ENCODE results near the gene NEK5.

DNA sequence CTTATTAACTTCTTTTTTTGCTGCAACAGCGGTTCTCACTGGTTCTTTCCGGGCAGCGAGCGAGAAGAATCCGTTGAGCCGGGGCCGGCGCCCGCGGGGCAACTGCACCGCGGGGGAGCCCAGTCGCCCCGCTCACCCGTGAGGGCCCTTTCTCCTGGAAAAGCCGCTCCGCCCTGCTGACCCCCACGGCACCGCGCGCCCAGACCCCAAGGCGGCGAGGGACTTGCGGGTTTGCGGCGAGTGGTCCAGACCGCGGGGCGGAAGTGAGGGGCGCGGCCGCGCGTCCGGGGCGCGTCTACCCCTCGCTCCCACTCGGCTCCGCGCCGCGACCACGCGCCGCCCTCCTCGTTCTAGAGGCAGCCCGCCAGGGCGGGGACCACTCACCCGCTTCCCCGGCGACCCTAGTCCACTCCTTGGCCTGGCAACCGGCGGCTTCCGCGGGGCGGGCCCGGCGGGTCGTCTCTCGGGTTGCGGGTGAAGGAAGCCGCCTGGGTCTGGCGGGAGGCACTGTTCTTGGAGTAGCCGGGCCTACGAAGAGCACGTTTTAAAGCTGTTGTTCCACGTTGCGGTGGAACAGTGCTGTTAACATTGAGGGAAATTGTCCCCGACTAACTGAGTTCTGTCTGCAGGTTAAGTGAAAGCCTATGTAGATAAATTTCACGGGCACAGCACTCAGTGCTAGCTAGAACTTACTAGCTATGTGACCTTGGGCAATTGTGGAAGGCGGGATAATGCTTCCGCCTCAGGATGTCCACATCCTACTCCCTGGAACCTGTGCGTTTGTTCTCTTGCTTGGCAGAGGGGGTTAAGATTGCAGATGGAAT, 30.5 kb upstream of the NEK5 start, which contains the start of gene NEK3:
- TF ChIP-seq, protein P1, sequence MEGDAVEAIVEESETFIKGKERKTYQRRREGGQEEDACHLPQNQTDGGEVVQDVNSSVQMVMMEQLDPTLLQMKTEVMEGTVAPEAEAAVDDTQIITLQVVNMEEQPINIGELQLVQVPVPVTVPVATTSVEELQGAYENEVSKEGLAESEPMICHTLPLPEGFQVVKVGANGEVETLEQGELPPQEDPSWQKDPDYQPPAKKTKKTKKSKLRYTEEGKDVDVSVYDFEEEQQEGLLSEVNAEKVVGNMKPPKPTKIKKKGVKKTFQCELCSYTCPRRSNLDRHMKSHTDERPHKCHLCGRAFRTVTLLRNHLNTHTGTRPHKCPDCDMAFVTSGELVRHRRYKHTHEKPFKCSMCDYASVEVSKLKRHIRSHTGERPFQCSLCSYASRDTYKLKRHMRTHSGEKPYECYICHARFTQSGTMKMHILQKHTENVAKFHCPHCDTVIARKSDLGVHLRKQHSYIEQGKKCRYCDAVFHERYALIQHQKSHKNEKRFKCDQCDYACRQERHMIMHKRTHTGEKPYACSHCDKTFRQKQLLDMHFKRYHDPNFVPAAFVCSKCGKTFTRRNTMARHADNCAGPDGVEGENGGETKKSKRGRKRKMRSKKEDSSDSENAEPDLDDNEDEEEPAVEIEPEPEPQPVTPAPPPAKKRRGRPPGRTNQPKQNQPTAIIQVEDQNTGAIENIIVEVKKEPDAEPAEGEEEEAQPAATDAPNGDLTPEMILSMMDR (conservative IDR thresholded peaks at IDR 0.05; ENCODE audit: low read depth in 2 of 2), result no peak
- TF ChIP-seq POLR2AphosphoS5 (IDR thresholded peaks at IDR 0.05; ENCODE audit: low read depth), result peak; percentile 64; the same call in 1 of the 2 replicates
- no peak for TF ChIP-seq EZH2phosphoT487 (IDR thresholded peaks at IDR 0.05; ENCODE audit: unreplicated experiment)
- no peak for TF ChIP-seq STAT1 (IDR thresholded peaks at IDR 0.05; ENCODE audit: unreplicated experiment)
- TF ChIP-seq EZH2 (IDR thresholded peaks at IDR 0.05; ENCODE audit: low read depth, unreplicated experiment), result no peak
- no peak for TF ChIP-seq REST (IDR thresholded peaks at IDR 0.05; ENCODE audit: unreplicated experiment)
- TF ChIP-seq, protein P2, sequence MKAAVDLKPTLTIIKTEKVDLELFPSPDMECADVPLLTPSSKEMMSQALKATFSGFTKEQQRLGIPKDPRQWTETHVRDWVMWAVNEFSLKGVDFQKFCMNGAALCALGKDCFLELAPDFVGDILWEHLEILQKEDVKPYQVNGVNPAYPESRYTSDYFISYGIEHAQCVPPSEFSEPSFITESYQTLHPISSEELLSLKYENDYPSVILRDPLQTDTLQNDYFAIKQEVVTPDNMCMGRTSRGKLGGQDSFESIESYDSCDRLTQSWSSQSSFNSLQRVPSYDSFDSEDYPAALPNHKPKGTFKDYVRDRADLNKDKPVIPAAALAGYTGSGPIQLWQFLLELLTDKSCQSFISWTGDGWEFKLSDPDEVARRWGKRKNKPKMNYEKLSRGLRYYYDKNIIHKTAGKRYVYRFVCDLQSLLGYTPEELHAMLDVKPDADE (IDR thresholded peaks at IDR 0.05), result no peak
- no peak for TF ChIP-seq ZNF331 (CRISPR knock-in tag; IDR thresholded peaks at IDR 0.05; ENCODE audit: low read depth)
- TF ChIP-seq CREB1 (CRISPR knock-in tag; IDR thresholded peaks at IDR 0.05; ENCODE audit: low read depth), result no peak
- no peak for TF ChIP-seq NANOG (IDR thresholded peaks at IDR 0.05; ENCODE audit: borderline replicate concordance)
- no peak for TF ChIP-seq JUNB (IDR thresholded peaks at IDR 0.05; ENCODE audit: unreplicated experiment)

Data from GM23338 (cell line).